HEK293 (cell line): Measurements from ENCODE around the gene THOP1.
"Not testable (repeated sequence)": the region's sequence is repeated elsewhere in the genome, so short reads cannot be mapped to it uniquely, and the experiment has no call there.

Source experiments
- CTCF ChIA-PET: fragments of 350-600 bp; formaldehyde crosslinking; extraction: SDS; loops from one replicate; lab custom pipeline; 2021; ENCODE audit warnings: antibody characterized with exemption; lab: Yijun Ruan, JAX
- POLR2A ChIA-PET: fragments of 300-600 bp; formaldehyde crosslinking; extraction: SDS; loops from one replicate; lab custom pipeline; 2020; ENCODE audit warnings: antibody characterized with exemption, inconsistent platforms; lab: Yijun Ruan, JAX
- H3K27ac ChIP-seq: fragments of 200-500 bp; sonication (Bioruptor generic); 2 replicates; pipeline ENCODE4 v1.5.1; 2014; ENCODE audit warnings: low read depth, low read length, control low read depth, inconsistent platforms; ENCODE audit errors: extremely low read depth
- H3K36me3 ChIP-seq, 2 experiments: fragments of 200-500 bp in 1 of 2; sonication (Bioruptor generic) in 1 of 2; 1 replicate in 1 of 2; 2 replicates in 1 of 2; pipeline ENCODE4 v1.5.1; 2014 to 2017; ENCODE audit warnings: inconsistent platforms in 2 of 2, low read length in 2 of 2; ENCODE audit not compliant: control insufficient read depth in 2 of 2, insufficient read depth in 1 of 2
- H3K4me1 ChIP-seq: fragments of 200-500 bp; sonication (Bioruptor generic); 2 replicates; pipeline ENCODE4 v1.5.1; 2014; ENCODE audit warnings: mild to moderate bottlenecking, low read length, inconsistent platforms; ENCODE audit not compliant: control insufficient read depth, insufficient read depth
- H3K4me3 ChIP-seq: 2 replicates; pipeline ENCODE4 v1.5.1; 2011; ENCODE audit warnings: low read depth, mild to moderate bottlenecking, control low read depth, low read length, moderate library complexity
- H3K9me3 ChIP-seq: fragments of 200-500 bp; sonication (Bioruptor generic); 2 replicates; pipeline ENCODE4 v1.5.1; 2014; ENCODE audit warnings: low read depth, low read length, inconsistent platforms; ENCODE audit not compliant: control insufficient read depth, insufficient read depth
- GLIS2 ChIP-seq: fragments of 450-650 bp; formaldehyde crosslinking; IDR thresholded peaks from 2 replicates; pipeline ENCODE4 v1.5.1; 2016; ENCODE audit warnings: missing biosample characterization, missing genetic modification characterization
- HIC1 ChIP-seq: fragments of 450-650 bp; formaldehyde crosslinking; IDR thresholded peaks from 2 replicates; pipeline ENCODE4 v1.5.1; 2016; ENCODE audit warnings: missing biosample characterization, missing genetic modification characterization
- IKZF3 ChIP-seq: fragments of 450-650 bp; IDR thresholded peaks from 2 replicates; pipeline ENCODE4 v1.5.0; 2018; ENCODE audit warnings: missing biosample characterization, mild to moderate bottlenecking, missing genetic modification characterization, moderate library complexity
- REST ChIP-seq: fragments of 450-650 bp; formaldehyde crosslinking; IDR thresholded peaks from 2 replicates; pipeline ENCODE4 v1.5.1; 2016; ENCODE audit warnings: missing biosample characterization, missing genetic modification characterization
- SETDB1 ChIP-seq: IDR thresholded peaks from one replicate; pipeline ENCODE4 v1.6.1; 2017; ENCODE audit warnings: mild to moderate bottlenecking, low read length, moderate library complexity, mixed read lengths; ENCODE audit not compliant: insufficient read length
- WT1 ChIP-seq: fragments of 450-650 bp; formaldehyde crosslinking; IDR thresholded peaks from 2 replicates; pipeline ENCODE4 v1.5.1; 2016; ENCODE audit warnings: missing biosample characterization, missing genetic modification characterization
- ZBTB10 ChIP-seq: fragments of 450-650 bp; formaldehyde crosslinking; IDR thresholded peaks from 2 replicates; pipeline ENCODE4 v1.5.1; 2016; ENCODE audit warnings: missing biosample characterization, missing genetic modification characterization
- ZNF132 ChIP-seq: fragments of 450-650 bp; formaldehyde crosslinking; IDR thresholded peaks from 2 replicates; pipeline ENCODE4 v1.5.1; 2017; ENCODE audit warnings: missing biosample characterization, missing genetic modification characterization, borderline replicate concordance
- ZNF18 ChIP-seq: fragments of 450-650 bp; formaldehyde crosslinking; IDR thresholded peaks from 2 replicates; pipeline ENCODE4 v1.5.1; 2016; ENCODE audit warnings: missing biosample characterization, missing genetic modification characterization
- ZNF248 ChIP-seq: fragments of 450-650 bp; formaldehyde crosslinking; IDR thresholded peaks from 2 replicates; pipeline ENCODE4 v1.5.1; 2017; ENCODE audit warnings: missing biosample characterization, missing genetic modification characterization
- ZNF366 ChIP-seq: fragments of 450-650 bp; formaldehyde crosslinking; conservative IDR thresholded peaks from 2 replicates; pipeline ENCODE4 v1.5.1; 2016; ENCODE audit warnings: missing biosample characterization, missing genetic modification characterization
- ZNF548 ChIP-seq: fragments of 450-650 bp; formaldehyde crosslinking; IDR thresholded peaks from 2 replicates; pipeline ENCODE4 v1.5.1; 2016; ENCODE audit warnings: missing biosample characterization, missing genetic modification characterization
- ZNF561 ChIP-seq: fragments of 450-650 bp; IDR thresholded peaks from 2 replicates; pipeline ENCODE4 v1.5.1; 2018; ENCODE audit warnings: missing biosample characterization, missing genetic modification characterization, borderline replicate concordance
- ZNF600 ChIP-seq: fragments of 450-650 bp; formaldehyde crosslinking; IDR thresholded peaks from 2 replicates; pipeline ENCODE4 v1.5.1; 2016; ENCODE audit warnings: missing biosample characterization, missing genetic modification characterization
- ZNF658 ChIP-seq: fragments of 450-650 bp; formaldehyde crosslinking; IDR thresholded peaks from 2 replicates; pipeline ENCODE4; 2016; ENCODE audit warnings: missing biosample characterization, missing genetic modification characterization

THOP1 gene

GRCh38 chr19:2815923-2816322, 30.6 kb downstream of the THOP1 start (continued):
- no peak for TF ChIP-seq REST (tag by site-specific recombination)
- no peak for TF ChIP-seq ZNF548
- TF ChIP-seq ZNF18: no peak
- TF ChIP-seq ZNF248 (tag by site-specific recombination): no peak
- TF ChIP-seq ZNF132 (tag by site-specific recombination): no peak
- TF ChIP-seq ZNF658 (tag by site-specific recombination): no peak
- TF ChIP-seq ZNF561 (tag by site-specific recombination): no peak
- TF ChIP-seq WT1 (tag by site-specific recombination): no peak
- TF ChIP-seq ZBTB10 (tag by site-specific recombination): no peak

- POLR2A ChIA-PET: no interaction called here
- no peak overlapping the region for H3K4me3 ChIP-seq
- TF ChIP-seq GLIS2 (tag by site-specific recombination) (no peak), ZNF600 (tag by site-specific recombination) (peak; percentile 17; the same call in 1 of the 2 replicates), IKZF3 (0 out of 2 replicates have a peak, but pooled peaks have one; percentile 15), SETDB1 (no peak)
- peaks cover 0 to 29% of the 10 kb centered on the region in 2 experiments; a peak in 2 of 3 replicates for H3K36me3 ChIP-seq
- H3K4me1 ChIP-seq: no peaks in the 10 kb centered on the region
- H3K9me3 ChIP-seq: no peaks in the 10 kb centered on the region
- CTCF ChIA-PET: no interaction called here
- H3K27ac ChIP-seq: peak overlapping the region; percentile 24; the same call in 1 of the 2 replicates
Measured at GRCh38 chr19:2816641-2817040, 31.3 kb downstream of the THOP1 start.

- CTCF ChIA-PET, POLR2A ChIA-PET: not testable (repeated sequence)
Measured at GRCh38 chr19:2817237-2817829, 32.0 kb downstream of the THOP1 start.

More at GRCh38 chr19:2817237-2817829, 32.0 kb downstream of the THOP1 start:
- H3K4me3 ChIP-seq, H3K27ac ChIP-seq, H3K9me3 ChIP-seq, H3K4me1 ChIP-seq: not testable (repeated sequence)
- H3K36me3 ChIP-seq: peaks cover 0 to 22% of the 10 kb centered on the region in 2 experiments; a peak in 2 of 3 replicates
- TF ChIP-seq HIC1 (tag by site-specific recombination) (0 out of 2 replicates have a peak, but pooled peaks have one; percentile 18), ZNF366 (tag by site-specific recombination) (peak; percentile 59)
